ENCODE results near the gene IQCK.

IQCK gene

GRCh38 chr16:19853132-19853741 lies 135.2 kb downstream of the IQCK start:
- DNase-seq (ENCODE audit: extremely low read depth, low read depth) = no peak
- H3K4me3 ChIP-seq (replicated peaks; ENCODE audit: low read depth, low read length) = no peak overlapping the region
- TF ChIP-seq CTCF (IDR thresholded peaks at IDR 0.05; ENCODE audit: low read depth, low read length, missing control alignments) = no peak

- TF ChIP-seq CTCF (IDR thresholded peaks at IDR 0.05; ENCODE audit: low read depth, low read length, missing control alignments) = no peak
- DNase-seq (ENCODE audit: extremely low read depth, low read depth) = no peak
- no peak overlapping the region for H3K4me3 ChIP-seq (replicated peaks; ENCODE audit: low read depth, low read length)
Observed at GRCh38 chr16:19853742-19854542, 135.9 kb downstream of the IQCK start.

GRCh38 chr16:19854543-19854876 lies 136.4 kb downstream of the IQCK start:
- no peak overlapping the region for H3K4me3 ChIP-seq (replicated peaks; ENCODE audit: low read depth, low read length)
- DNase-seq (ENCODE audit: extremely low read depth, low read depth) = no peak
- TF ChIP-seq CTCF (IDR thresholded peaks at IDR 0.05; ENCODE audit: low read depth, low read length, missing control alignments) = no peak

- no peak for TF ChIP-seq CTCF (IDR thresholded peaks at IDR 0.05; ENCODE audit: low read depth, low read length, missing control alignments)
- no peak for DNase-seq (ENCODE audit: extremely low read depth, low read depth)
- H3K4me3 ChIP-seq (replicated peaks; ENCODE audit: low read depth, low read length) = no peak overlapping the region
Observed at GRCh38 chr16:19856120-19856519, 138.0 kb downstream of the IQCK start.

- H3K4me3 ChIP-seq (replicated peaks; ENCODE audit: low read depth, low read length) = no peak overlapping the region
- DNase-seq (ENCODE audit: extremely low read depth, low read depth) = no peak
- no peak for TF ChIP-seq CTCF (IDR thresholded peaks at IDR 0.05; ENCODE audit: low read depth, low read length, missing control alignments)
Observed at GRCh38 chr16:19857593-19858339, 139.7 kb downstream of the IQCK start.

- H3K4me3 ChIP-seq (replicated peaks; ENCODE audit: low read depth, low read length) = no peak overlapping the region
- DNase-seq (ENCODE audit: extremely low read depth, low read depth) = no peak
- TF ChIP-seq CTCF (IDR thresholded peaks at IDR 0.05; ENCODE audit: low read depth, low read length, missing control alignments) = no peak
Observed at GRCh38 chr16:19858340-19859018, 140.4 kb downstream of the IQCK start.

Data from HFF-Myc (cell line).